Duodenal mucosa (tissue), 2 donors: ENCODE measurements around the gene IFI27L1.

ENCODE experiments used
- H3K27ac ChIP-seq: one replicate; pipeline ENCODE4 v1.7.0; 2013; ENCODE audit warnings: low read depth, low read length
- H3K27me3 ChIP-seq, 2 donors: one replicate each; pipeline ENCODE4 v1.7.0; 2013; ENCODE audit warnings: low read length in 2 of 2, control low read depth in 1 of 2; ENCODE audit not compliant: insufficient read depth in 2 of 2, control insufficient read depth in 1 of 2
- H3K36me3 ChIP-seq, 2 donors: one replicate each; pipeline ENCODE4 v1.7.0; 2013; ENCODE audit warnings: low read length in 2 of 2, control low read depth in 1 of 2; ENCODE audit not compliant: insufficient read depth in 2 of 2, control insufficient read depth in 1 of 2
- H3K4me1 ChIP-seq, 2 donors: one replicate each; pipeline ENCODE4 v1.7.0; 2013; ENCODE audit warnings: low read length in 2 of 2, control low read depth in 1 of 2; ENCODE audit not compliant: insufficient read depth in 2 of 2, control insufficient read depth in 1 of 2
- H3K4me3 ChIP-seq, 2 donors: one replicate each; pipeline ENCODE4 v1.7.0; 2013; ENCODE audit warnings: low read length in 2 of 2, low read depth in 1 of 2
- H3K9ac ChIP-seq, 2 donors: one replicate each; pipeline ENCODE4 v1.7.0; 2013; ENCODE audit warnings: low read length in 2 of 2, low read depth in 1 of 2
- H3K9me3 ChIP-seq, 2 donors: one replicate each; pipeline ENCODE4 v1.7.0; 2013; ENCODE audit warnings: low read length in 2 of 2, control low read depth in 1 of 2; ENCODE audit not compliant: control insufficient read depth in 1 of 2

Gene IFI27L1

GRCh38 chr14:94120667-94121340 lies 39.7 kb downstream of the IFI27L1 start:
- no peak overlapping the region for H3K4me3 ChIP-seq
- H3K9me3 ChIP-seq: peaks cover 8% of the 10 kb centered on the region in 2 donors
- no peaks in the 10 kb centered on the region for H3K27me3 ChIP-seq
- no peaks in the 10 kb centered on the region for H3K4me1 ChIP-seq
- no peak overlapping the region for H3K27ac ChIP-seq
- H3K9ac ChIP-seq: no peak overlapping the region
- no peaks in the 10 kb centered on the region for H3K36me3 ChIP-seq

GRCh38 chr14:94121485-94121884 lies 40.4 kb downstream of the IFI27L1 start:
- H3K27me3 ChIP-seq: no peaks in the 10 kb centered on the region
- H3K27ac ChIP-seq: no peak overlapping the region
- H3K9me3 ChIP-seq: peaks cover 8% of the 10 kb centered on the region in 2 donors
- no peak overlapping the region for H3K9ac ChIP-seq
- H3K4me1 ChIP-seq: no peaks in the 10 kb centered on the region
- H3K36me3 ChIP-seq: no peaks in the 10 kb centered on the region
- H3K4me3 ChIP-seq: no peak overlapping the region

GRCh38 chr14:94122438-94122837 lies 41.3 kb downstream of the IFI27L1 start:
- H3K9me3 ChIP-seq: peaks cover 8% of the 10 kb centered on the region in 2 donors
- H3K4me3 ChIP-seq: no peak overlapping the region
- no peaks in the 10 kb centered on the region for H3K4me1 ChIP-seq
- no peak overlapping the region for H3K27ac ChIP-seq
- peaks cover 0 to 1% of the 10 kb centered on the region in 2 donors for H3K36me3 ChIP-seq
- no peak overlapping the region for H3K9ac ChIP-seq
- no peaks in the 10 kb centered on the region for H3K27me3 ChIP-seq

GRCh38 chr14:94123296-94123695 lies 42.2 kb downstream of the IFI27L1 start:
- Histone ChIP-seq H3K27me3 (no peaks in the 10 kb centered on the region), H3K27ac (no peak overlapping the region), H3K4me1 (no peaks in the 10 kb centered on the region), H3K9me3 (peaks cover 8% of the 10 kb centered on the region in 2 donors), H3K9ac (no peak overlapping the region), H3K36me3 (peaks cover 0 to 5% of the 10 kb centered on the region in 2 donors), H3K4me3 (no peak overlapping the region)

- H3K9me3 ChIP-seq: peaks cover 8% of the 10 kb centered on the region in 2 donors
- no peak overlapping the region for H3K27ac ChIP-seq
- H3K4me1 ChIP-seq: peaks cover 2 to 5% of the 10 kb centered on the region in 2 donors
- peaks cover 0 to 5% of the 10 kb centered on the region in 2 donors for H3K36me3 ChIP-seq
- H3K9ac ChIP-seq: no peak overlapping the region
- no peaks in the 10 kb centered on the region for H3K27me3 ChIP-seq
- H3K4me3 ChIP-seq: no peak overlapping the region
Observed at GRCh38 chr14:94123868-94124267, 42.8 kb downstream of the IFI27L1 start.

- Histone ChIP-seq H3K27ac (no peak overlapping the region), H3K4me1 (peaks cover 8 to 9% of the 10 kb centered on the region in 2 donors), H3K9me3 (peaks cover 2 to 3% of the 10 kb centered on the region in 2 donors), H3K4me3 (no peak overlapping the region), H3K27me3 (no peaks in the 10 kb centered on the region), H3K36me3 (peaks cover 0 to 5% of the 10 kb centered on the region in 2 donors), H3K9ac (no peak overlapping the region)
Observed at GRCh38 chr14:94124582-94125377, 43.7 kb downstream of the IFI27L1 start.

GRCh38 chr14:94125659-94126418 lies 44.7 kb downstream of the IFI27L1 start:
- peaks cover 0 to 5% of the 10 kb centered on the region in 2 donors for H3K36me3 ChIP-seq
- H3K4me1 ChIP-seq: peaks cover 15% of the 10 kb centered on the region in 2 donors
- H3K4me3 ChIP-seq: no peak overlapping the region
- no peak overlapping the region for H3K27ac ChIP-seq
- H3K9ac ChIP-seq: no peak overlapping the region
- H3K9me3 ChIP-seq: no peaks in the 10 kb centered on the region
- H3K27me3 ChIP-seq: no peaks in the 10 kb centered on the region

GRCh38 chr14:94126419-94126677 lies 45.2 kb downstream of the IFI27L1 start:
- no peak overlapping the region for H3K27ac ChIP-seq
- peaks cover 0 to 5% of the 10 kb centered on the region in 2 donors for H3K36me3 ChIP-seq
- H3K9me3 ChIP-seq: no peaks in the 10 kb centered on the region
- no peak overlapping the region for H3K4me3 ChIP-seq
- H3K27me3 ChIP-seq: no peaks in the 10 kb centered on the region
- no peak overlapping the region for H3K9ac ChIP-seq
- peaks cover 15% of the 10 kb centered on the region in 2 donors for H3K4me1 ChIP-seq

- H3K4me3 ChIP-seq: no peak overlapping the region
- no peak overlapping the region for H3K27ac ChIP-seq
- H3K4me1 ChIP-seq: peaks cover 15% of the 10 kb centered on the region in 2 donors
- H3K9ac ChIP-seq: no peak overlapping the region
- H3K9me3 ChIP-seq: no peaks in the 10 kb centered on the region
- H3K27me3 ChIP-seq: no peaks in the 10 kb centered on the region
- H3K36me3 ChIP-seq: peaks cover 0 to 5% of the 10 kb centered on the region in 2 donors
Observed at GRCh38 chr14:94126800-94127199, 45.7 kb downstream of the IFI27L1 start.

GRCh38 chr14:94127330-94127729 lies 46.2 kb downstream of the IFI27L1 start:
- no peaks in the 10 kb centered on the region for H3K9me3 ChIP-seq
- H3K4me1 ChIP-seq: peaks cover 15% of the 10 kb centered on the region in 2 donors
- peaks cover 0 to 5% of the 10 kb centered on the region in 2 donors for H3K36me3 ChIP-seq
- no peak overlapping the region for H3K9ac ChIP-seq
- H3K27me3 ChIP-seq: no peaks in the 10 kb centered on the region
- H3K4me3 ChIP-seq: no peak overlapping the region
- H3K27ac ChIP-seq: no peak overlapping the region
